Colonic mucosa (tissue), 4 donors: ENCODE results near the gene SCLT1. TPM values are rescaled to one million over a fixed set of nuclear protein-coding genes. Genes with fewer than 3 reads are reported as not detected.

Source experiments
- DNase-seq: peaks from one replicate; pipeline ENCODE4 v3.0.0-alpha.2; 2020
- H3K27ac ChIP-seq: fragments of 200-600 bp; one replicate; pipeline ENCODE4 v1.8.0; 2021
- H3K27me3 ChIP-seq: fragments of 200-600 bp; one replicate; pipeline ENCODE4 v1.8.0; 2021
- H3K36me3 ChIP-seq: fragments of 200-600 bp; one replicate; pipeline ENCODE4 v1.8.0; 2021
- H3K4me1 ChIP-seq: fragments of 200-600 bp; one replicate; pipeline ENCODE4 v1.8.0; 2021; ENCODE audit warnings: mild to moderate bottlenecking
- H3K4me3 ChIP-seq: fragments of 200-600 bp; one replicate; pipeline ENCODE4 v1.8.0; 2021
- H3K9ac ChIP-seq, 2 donors: one replicate each; pipeline ENCODE4 v1.7.0; 2013; ENCODE audit warnings: control low read depth in 2 of 2, low read depth in 2 of 2, low read length in 2 of 2
- H3K9me3 ChIP-seq: fragments of 200-600 bp; one replicate; pipeline ENCODE4 v1.8.0; 2021
- CTCF ChIP-seq: fragments of 200-600 bp; IDR thresholded peaks from one replicate; pipeline ENCODE4 v1.8.0; 2022; ENCODE audit warnings: antibody characterized with exemption, mild to moderate bottlenecking
- intact Hi-C: fragments of 100-400 bp; cut with DNase I; formaldehyde crosslinking; loops from one replicate; pipeline ENCODE4 v1.14.1; 2022
- total RNA-seq, 2 donors: library from RNA; stranded (reverse); fragmentation: NEBNext Ultra II Directional in 1 of 2; extraction: Animal tissue kit (Norgen Biotek cat#: 25700) in 1 of 2; gene quantifications; one replicate each; pipeline ENCODE4 v1.2.1, GENCODE V29; 2021
- donor health status: healthy.
- donor health status: DM: no; HTN: no; CAD: no.
- donor health status: DM: no; HTN: no; CAD: no.

The SCLT1 gene
- total RNA-seq, 2 donors from 2014 or later = 8.4 to 13.9 TPM

GRCh38 chr4:128950796-128951195, 142.5 kb downstream of the SCLT1 start:
- no peak for TF ChIP-seq CTCF
- Histone ChIP-seq H3K9me3 (no peaks in the 10 kb centered on the region), H3K36me3 (no peaks in the 10 kb centered on the region), H3K27ac (no peak overlapping the region), H3K27me3 (no peaks in the 10 kb centered on the region), H3K4me3 (no peak overlapping the region), H3K4me1 (no peaks in the 10 kb centered on the region), H3K9ac (no peak overlapping the region)
- DNase-seq = no peak
- intact Hi-C loops = no loop called here

GRCh38 chr4:128946916-128947315, 146.4 kb downstream of the SCLT1 start:
- no peak overlapping the region for H3K27ac ChIP-seq
- DNase-seq = no peak
- intact Hi-C loops = no loop called here
- TF ChIP-seq CTCF = no peak
- no peak overlapping the region for H3K9ac ChIP-seq
- H3K4me3 ChIP-seq = no peak overlapping the region
- H3K27me3 ChIP-seq = no peaks in the 10 kb centered on the region
- H3K36me3 ChIP-seq = no peaks in the 10 kb centered on the region
- H3K9me3 ChIP-seq = no peaks in the 10 kb centered on the region
- no peaks in the 10 kb centered on the region for H3K4me1 ChIP-seq

GRCh38 chr4:128942607-128943006, 150.7 kb downstream of the SCLT1 start:
- TF ChIP-seq CTCF = no peak
- Histone ChIP-seq H3K27ac (no peak overlapping the region), H3K36me3 (no peaks in the 10 kb centered on the region), H3K4me3 (no peak overlapping the region), H3K9ac (no peak overlapping the region), H3K27me3 (no peaks in the 10 kb centered on the region), H3K4me1 (no peaks in the 10 kb centered on the region), H3K9me3 (no peaks in the 10 kb centered on the region)
- intact Hi-C loops = no loop called here
- DNase-seq = no peak

- no peak for DNase-seq
- H3K27me3 ChIP-seq = no peaks in the 10 kb centered on the region
- no peaks in the 10 kb centered on the region for H3K36me3 ChIP-seq
- TF ChIP-seq CTCF = no peak
- no peaks in the 10 kb centered on the region for H3K9me3 ChIP-seq
- no peak overlapping the region for H3K4me3 ChIP-seq
- intact Hi-C loops = no loop called here
- no peak overlapping the region for H3K9ac ChIP-seq
- H3K27ac ChIP-seq = no peak overlapping the region
- H3K4me1 ChIP-seq = no peaks in the 10 kb centered on the region
Measured at GRCh38 chr4:128940971-128941370, 152.4 kb downstream of the SCLT1 start.

- Histone ChIP-seq H3K36me3 (no peaks in the 10 kb centered on the region), H3K4me3 (no peak overlapping the region), H3K27ac (no peak overlapping the region), H3K9me3 (no peaks in the 10 kb centered on the region), H3K4me1 (no peaks in the 10 kb centered on the region), H3K9ac (no peak overlapping the region), H3K27me3 (no peaks in the 10 kb centered on the region)
- DNase-seq = no peak
- intact Hi-C loops = no loop called here
- no peak for TF ChIP-seq CTCF
Measured at GRCh38 chr4:128930051-128930450, 163.3 kb downstream of the SCLT1 start.

- no peak overlapping the region for H3K27ac ChIP-seq
- TF ChIP-seq CTCF = no peak
- intact Hi-C loops = no loop called here
Measured at GRCh38 chr4:128924951-128925350, 168.4 kb downstream of the SCLT1 start.

More at GRCh38 chr4:128924951-128925350, 168.4 kb downstream of the SCLT1 start:
- no peaks in the 10 kb centered on the region for H3K27me3 ChIP-seq
- no peaks in the 10 kb centered on the region for H3K4me1 ChIP-seq
- DNase-seq = no peak
- H3K36me3 ChIP-seq = no peaks in the 10 kb centered on the region
- H3K9ac ChIP-seq = no peak overlapping the region
- no peak overlapping the region for H3K4me3 ChIP-seq
- no peaks in the 10 kb centered on the region for H3K9me3 ChIP-seq
